CD8-positive, alpha-beta memory T cell (primary cell): Measurements from ENCODE around the gene PKD1L1. TPM values are rescaled to one million over a fixed set of nuclear protein-coding genes. Genes with fewer than 3 reads are reported as not detected.
"Not testable (repeated sequence)": the region's sequence is repeated elsewhere in the genome, so short reads cannot be mapped to it uniquely, and the experiment has no call there.

Source experiments
- CTCF ChIA-PET: fragments of 350-600 bp; sonication (Branson Sonifier 250); formaldehyde crosslinking; loops from one replicate; lab custom pipeline; 2021; ENCODE audit warnings: antibody characterized with exemption; lab: Charles Lee
- POLR2A ChIA-PET: fragments of 350-600 bp; sonication (Branson Sonifier 250); formaldehyde crosslinking; loops from one replicate; lab custom pipeline; 2021; ENCODE audit warnings: antibody characterized with exemption; lab: Charles Lee
- DNase-seq, 5 donors: peaks; one replicate each; pipeline versions ENCODE4 v3.0.0 to v3.0.0-alpha.2; 2020 to 2022; ENCODE audit warnings: mixed read lengths in 1 of 5
- H3K27ac ChIP-seq: one replicate; pipeline ENCODE4 v1.7.0; 2013; ENCODE audit warnings: low read depth, mild to moderate bottlenecking, low read length, moderate library complexity
- H3K27me3 ChIP-seq: 2 replicates; pipeline ENCODE4 v1.7.0; 2013; ENCODE audit warnings: low read length, mild to moderate bottlenecking; ENCODE audit not compliant: insufficient read depth, poor library complexity, severe bottlenecking
- H3K36me3 ChIP-seq: 2 replicates; pipeline ENCODE4 v1.7.0; 2013; ENCODE audit warnings: mild to moderate bottlenecking, low read length, moderate library complexity; ENCODE audit not compliant: insufficient read depth
- H3K4me1 ChIP-seq: 2 replicates; pipeline ENCODE4 v1.7.0; 2013; ENCODE audit warnings: mild to moderate bottlenecking, low read length, moderate library complexity; ENCODE audit not compliant: insufficient read depth
- H3K4me3 ChIP-seq: 2 replicates; pipeline ENCODE4 v1.7.0; 2013; ENCODE audit warnings: mild to moderate bottlenecking, low read length
- H3K9me3 ChIP-seq: 2 replicates; pipeline ENCODE4 v1.7.0; 2013; ENCODE audit warnings: mild to moderate bottlenecking, low read length
- H3K27ac Mint-ChIP-seq, 8 donors: one replicate each; pipeline ENCODE4 v1.8.0; 2020 to 2021; ENCODE audit warnings: mixed read lengths in 8 of 8, mild to moderate bottlenecking in 6 of 8, inconsistent platforms in 3 of 8, moderate library complexity in 3 of 8
- H3K27me3 Mint-ChIP-seq, 2 donors: one replicate each; pipeline ENCODE4 v1.8.0; 2020 to 2021; ENCODE audit warnings: mixed read lengths in 2 of 2, mild to moderate bottlenecking in 1 of 2, moderate library complexity in 1 of 2
- H3K36me3 Mint-ChIP-seq, 3 donors: one replicate each; pipeline ENCODE4 v1.8.0; 2020 to 2021; ENCODE audit warnings: mixed read lengths in 3 of 3, inconsistent platforms in 1 of 3, mild to moderate bottlenecking in 1 of 3
- H3K4me1 Mint-ChIP-seq, 3 donors: one replicate each; pipeline ENCODE4 v1.8.0; 2020 to 2021; ENCODE audit warnings: mixed read lengths in 3 of 3, inconsistent platforms in 1 of 3, mild to moderate bottlenecking in 1 of 3
- H3K4me3 Mint-ChIP-seq, 7 donors: one replicate each; pipeline ENCODE4 v1.8.0; 2020 to 2021; ENCODE audit warnings: mixed read lengths in 7 of 7, mild to moderate bottlenecking in 6 of 7, moderate library complexity in 4 of 7, inconsistent platforms in 2 of 7
- H3K9me3 Mint-ChIP-seq, 5 donors: one replicate each; pipeline ENCODE4 v1.8.0; 2020 to 2022; ENCODE audit warnings: mixed read lengths in 5 of 5, mild to moderate bottlenecking in 3 of 5, moderate library complexity in 2 of 5, inconsistent platforms in 1 of 5
- polyA plus RNA-seq: library from polyadenylated mRNA; unstranded; fragments of 300-500 nt; fragmentation: Illumina TruSeq; gene quantifications from one replicate; pipeline ENCODE4 v1.2.3, GENCODE V29; 2021
- total RNA-seq, 2 experiments: library from RNA; stranded (reverse); gene quantifications; one replicate each; pipeline ENCODE4 v1.2.3, GENCODE V29; 2021

Gene PKD1L1
- total and polyA plus RNA-seq, 3 experiments from 2014 or later, result 0.02 to 0.18 (median 0.18) TPM

GRCh38 chr7:47945261-47946015 lies 2.8 kb downstream of the PKD1L1 start:
- Histone ChIP-seq H3K9me3 (no peaks in the 10 kb centered on the region), H3K27ac (no peak overlapping the region), H3K27me3 (no peaks in the 10 kb centered on the region), H3K4me1 (no peaks in the 10 kb centered on the region), H3K36me3 (no peaks in the 10 kb centered on the region), H3K4me3 (no peak overlapping the region)
- H3K4me1 Mint-ChIP-seq, result no peaks in the 10 kb centered on the region
- H3K36me3 Mint-ChIP-seq, result no peaks in the 10 kb centered on the region
- H3K27me3 Mint-ChIP-seq, result peaks cover 0 to 3% of the 10 kb centered on the region in 2 donors
- CTCF ChIA-PET, result interaction anchor here (0.8 to 3.4 kb wide), 17 partner anchors 16 to 209 kb away, joined by 3 to 58 read pairs (median 4); no protein-coding TSS in a partner anchor
- POLR2A ChIA-PET, result no interaction called here
- H3K27ac Mint-ChIP-seq, result no peak overlapping the region
- H3K9me3 Mint-ChIP-seq, result no peaks in the 10 kb centered on the region
- no peak overlapping the region for H3K4me3 Mint-ChIP-seq
- peak; percentile 43 to 74 (median 59) for DNase-seq

GRCh38 chr7:47944536-47945260 lies 3.6 kb downstream of the PKD1L1 start:
- H3K4me1 Mint-ChIP-seq, result no peaks in the 10 kb centered on the region
- no peaks in the 10 kb centered on the region for H3K27me3 ChIP-seq
- H3K4me3 ChIP-seq, result no peak overlapping the region
- H3K4me1 ChIP-seq, result no peaks in the 10 kb centered on the region
- no peak for DNase-seq
- no peak overlapping the region for H3K4me3 Mint-ChIP-seq
- H3K27ac Mint-ChIP-seq, result peak overlapping the region in 1 of 8 donors; percentile 47
- no peaks in the 10 kb centered on the region for H3K36me3 Mint-ChIP-seq
- H3K9me3 Mint-ChIP-seq, result no peaks in the 10 kb centered on the region
- H3K9me3 ChIP-seq, result no peaks in the 10 kb centered on the region
- no peak overlapping the region for H3K27ac ChIP-seq
- H3K36me3 ChIP-seq, result no peaks in the 10 kb centered on the region
- H3K27me3 Mint-ChIP-seq, result peaks cover 0 to 5% of the 10 kb centered on the region in 2 donors
- ChIA-PET CTCF (interaction anchor here (0.8 to 3.4 kb wide), 18 partner anchors 16 to 210 kb away, joined by 3 to 58 read pairs (median 4); no protein-coding TSS in a partner anchor), POLR2A (no interaction called here)

GRCh38 chr7:47943676-47944474 lies 4.4 kb downstream of the PKD1L1 start:
- ChIA-PET POLR2A (no interaction called here), CTCF (interaction anchor here (0.9 to 3.4 kb wide), 7 partner anchors 18 to 210 kb away, joined by 3 to 58 read pairs (median 7); no protein-coding TSS in a partner anchor)
- DNase-seq, result no peak

GRCh38 chr7:47942651-47943050 lies 5.6 kb downstream of the PKD1L1 start:
- DNase-seq, H3K9me3 Mint-ChIP-seq, H3K9me3 ChIP-seq, H3K4me1 Mint-ChIP-seq, H3K36me3 ChIP-seq, H3K27me3 ChIP-seq, CTCF ChIA-PET, H3K27ac ChIP-seq, H3K4me1 ChIP-seq, H3K36me3 Mint-ChIP-seq, POLR2A ChIA-PET, H3K27me3 Mint-ChIP-seq, H3K4me3 Mint-ChIP-seq, H3K27ac Mint-ChIP-seq, H3K4me3 ChIP-seq: not testable (repeated sequence)

More at GRCh38 chr7:47943676-47944474, 4.4 kb downstream of the PKD1L1 start:
- Mint-ChIP-seq H3K9me3 (no peaks in the 10 kb centered on the region), H3K36me3 (no peaks in the 10 kb centered on the region), H3K27ac (peak overlapping the region in 2 of 8 donors; percentile 17 to 35), H3K27me3 (peaks cover 0 to 5% of the 10 kb centered on the region in 2 donors), H3K4me1 (no peaks in the 10 kb centered on the region), H3K4me3 (no peak overlapping the region)
- Histone ChIP-seq H3K9me3 (no peaks in the 10 kb centered on the region), H3K4me1 (no peaks in the 10 kb centered on the region), H3K36me3 (no peaks in the 10 kb centered on the region), H3K27ac (no peak overlapping the region), H3K27me3 (no peaks in the 10 kb centered on the region), H3K4me3 (no peak overlapping the region)

GRCh38 chr7:47942132-47942531 lies 6.1 kb downstream of the PKD1L1 start:
- Mint-ChIP-seq H3K9me3 (no peaks in the 10 kb centered on the region), H3K4me1 (no peaks in the 10 kb centered on the region), H3K4me3 (no peak overlapping the region), H3K36me3 (no peaks in the 10 kb centered on the region), H3K27me3 (peaks cover 0 to 5% of the 10 kb centered on the region in 2 donors), H3K27ac (no peak overlapping the region)
- H3K27me3 ChIP-seq, result no peaks in the 10 kb centered on the region
- ChIA-PET CTCF (no interaction called here), POLR2A (no interaction called here)
- H3K9me3 ChIP-seq, result no peaks in the 10 kb centered on the region
- H3K4me1 ChIP-seq, result no peaks in the 10 kb centered on the region
- no peak for DNase-seq
- H3K4me3 ChIP-seq, result no peak overlapping the region
- H3K36me3 ChIP-seq, result no peaks in the 10 kb centered on the region
- no peak overlapping the region for H3K27ac ChIP-seq

- Histone ChIP-seq H3K27ac (no peak overlapping the region), H3K36me3 (no peaks in the 10 kb centered on the region), H3K9me3 (no peaks in the 10 kb centered on the region), H3K4me1 (no peaks in the 10 kb centered on the region), H3K27me3 (no peaks in the 10 kb centered on the region), H3K4me3 (no peak overlapping the region)
- Mint-ChIP-seq H3K27ac (no peak overlapping the region), H3K4me3 (no peak overlapping the region), H3K9me3 (no peaks in the 10 kb centered on the region), H3K4me1 (no peaks in the 10 kb centered on the region), H3K27me3 (peaks cover 0 to 5% of the 10 kb centered on the region in 2 donors), H3K36me3 (peaks cover 0 to under 1% (median 0%) of the 10 kb centered on the region in 3 donors)
- ChIA-PET CTCF (no interaction called here), POLR2A (no interaction called here)
- DNase-seq, result no peak
Measured at GRCh38 chr7:47941136-47941844, 7.0 kb downstream of the PKD1L1 start.

GRCh38 chr7:47940088-47941013 lies 7.9 kb downstream of the PKD1L1 start:
- no peaks in the 10 kb centered on the region for H3K4me1 Mint-ChIP-seq
- H3K36me3 ChIP-seq, result no peaks in the 10 kb centered on the region
- DNase-seq, result no peak
- H3K4me1 ChIP-seq, result no peaks in the 10 kb centered on the region
- no peaks in the 10 kb centered on the region for H3K27me3 ChIP-seq
- H3K4me3 ChIP-seq, result no peak overlapping the region
- peaks cover 0 to 5% of the 10 kb centered on the region in 2 donors for H3K27me3 Mint-ChIP-seq
- no peak overlapping the region for H3K4me3 Mint-ChIP-seq
- H3K27ac ChIP-seq, result no peak overlapping the region
- POLR2A ChIA-PET, result no interaction called here
- no peak overlapping the region for H3K27ac Mint-ChIP-seq
- H3K36me3 Mint-ChIP-seq, result peaks cover 0 to 3% (median 0%) of the 10 kb centered on the region in 3 donors
- H3K9me3 Mint-ChIP-seq, result no peaks in the 10 kb centered on the region
- H3K9me3 ChIP-seq, result no peaks in the 10 kb centered on the region
- CTCF ChIA-PET, result interaction anchor here (2.2 kb wide), 1 partner anchor 170 kb away, joined by 5 read pairs; no protein-coding TSS in a partner anchor
